ENCODE measurements around the gene GPR107. TPM values are rescaled to one million over a fixed set of nuclear protein-coding genes. Genes with fewer than 3 reads are reported as not detected.

GPR107 gene
- total RNA-seq, 2 donors from 2014 or later, result 42.2 to 51.2 TPM

- TF ChIP-seq CTCF (IDR thresholded peaks at IDR 0.05), result no peak
- no peaks in the 10 kb centered on the region for H3K4me1 ChIP-seq
- no peak for DNase-seq
- intact Hi-C loops (cut with DNase I), result loop anchor here (5.0 kb wide), 1 partner anchor 75 kb away; no protein-coding TSS in a partner anchor
- no peaks in the 10 kb centered on the region for H3K36me3 ChIP-seq
- H3K9me3 ChIP-seq, result no peaks in the 10 kb centered on the region
- H3K4me3 ChIP-seq, result no peak overlapping the region
- no peak overlapping the region for H3K27ac ChIP-seq
- H3K9ac ChIP-seq (ENCODE audit: low read depth in 2 of 2, low read length in 2 of 2), result no peak overlapping the region
- H3K27me3 ChIP-seq, result no peaks in the 10 kb centered on the region
Measured at GRCh38 chr9:130157079-130157478, 103.4 kb downstream of the GPR107 start.

- no peak for TF ChIP-seq CTCF (IDR thresholded peaks at IDR 0.05)
- no peak overlapping the region for H3K9ac ChIP-seq (ENCODE audit: low read depth in 2 of 2, low read length in 2 of 2)
- no peaks in the 10 kb centered on the region for H3K36me3 ChIP-seq
- no peaks in the 10 kb centered on the region for H3K27me3 ChIP-seq
- DNase-seq, result no peak
- H3K4me1 ChIP-seq, result no peaks in the 10 kb centered on the region
- no peak overlapping the region for H3K4me3 ChIP-seq
- H3K27ac ChIP-seq, result no peak overlapping the region
- H3K9me3 ChIP-seq, result no peaks in the 10 kb centered on the region
- intact Hi-C loops (cut with DNase I), result loop anchor here (5.0 kb wide), 1 partner anchor 74 kb away; no protein-coding TSS in a partner anchor
Measured at GRCh38 chr9:130158001-130158400, 104.3 kb downstream of the GPR107 start.

- no peak for TF ChIP-seq CTCF (IDR thresholded peaks at IDR 0.05)
- Histone ChIP-seq H3K9ac (ENCODE audit: low read depth in 2 of 2, low read length in 2 of 2) (no peak overlapping the region), H3K27me3 (no peaks in the 10 kb centered on the region), H3K27ac (no peak overlapping the region), H3K4me3 (no peak overlapping the region), H3K36me3 (no peaks in the 10 kb centered on the region), H3K4me1 (no peaks in the 10 kb centered on the region), H3K9me3 (no peaks in the 10 kb centered on the region)
- intact Hi-C loops (cut with DNase I), result loop anchor here (5.0 kb wide), 1 partner anchor 73 kb away; no protein-coding TSS in a partner anchor
- DNase-seq, result no peak
Measured at GRCh38 chr9:130159057-130159456, 105.4 kb downstream of the GPR107 start.

- intact Hi-C loops (cut with DNase I), result loop anchor here (5.0 kb wide), 1 partner anchor 72 kb away; no protein-coding TSS in a partner anchor
Measured at GRCh38 chr9:130159915-130160670, 106.4 kb downstream of the GPR107 start.

GRCh38 chr9:130160862-130161470 lies 107.3 kb downstream of the GPR107 start:
- no peak for TF ChIP-seq CTCF (IDR thresholded peaks at IDR 0.05)
- DNase-seq, result no peak
- Histone ChIP-seq H3K27ac (no peak overlapping the region), H3K4me1 (no peaks in the 10 kb centered on the region), H3K27me3 (no peaks in the 10 kb centered on the region), H3K9ac (ENCODE audit: low read depth in 2 of 2, low read length in 2 of 2) (no peak overlapping the region), H3K9me3 (no peaks in the 10 kb centered on the region), H3K4me3 (no peak overlapping the region), H3K36me3 (no peaks in the 10 kb centered on the region)
- intact Hi-C loops (cut with DNase I), result no loop called here

More at GRCh38 chr9:130159915-130160670, 106.4 kb downstream of the GPR107 start:
- no peaks in the 10 kb centered on the region for H3K9me3 ChIP-seq
- no peak overlapping the region for H3K27ac ChIP-seq
- H3K27me3 ChIP-seq, result no peaks in the 10 kb centered on the region
- no peak overlapping the region for H3K4me3 ChIP-seq
- H3K36me3 ChIP-seq, result no peaks in the 10 kb centered on the region
- TF ChIP-seq CTCF (IDR thresholded peaks at IDR 0.05), result no peak
- no peaks in the 10 kb centered on the region for H3K4me1 ChIP-seq
- H3K9ac ChIP-seq (ENCODE audit: low read depth in 2 of 2, low read length in 2 of 2), result no peak overlapping the region
- DNase-seq, result no peak
